ENCODE measurements around the gene PHF11. TPM values are rescaled to one million over a fixed set of nuclear protein-coding genes. Genes with fewer than 3 reads are reported as not detected.
A peak's percentile ranks its signal among the peaks of the same experiment; 100 is the strongest.

Gene PHF11
- total RNA-seq, 2 donors from 2014 or later: 39.3 to 51.1 TPM

DNA sequence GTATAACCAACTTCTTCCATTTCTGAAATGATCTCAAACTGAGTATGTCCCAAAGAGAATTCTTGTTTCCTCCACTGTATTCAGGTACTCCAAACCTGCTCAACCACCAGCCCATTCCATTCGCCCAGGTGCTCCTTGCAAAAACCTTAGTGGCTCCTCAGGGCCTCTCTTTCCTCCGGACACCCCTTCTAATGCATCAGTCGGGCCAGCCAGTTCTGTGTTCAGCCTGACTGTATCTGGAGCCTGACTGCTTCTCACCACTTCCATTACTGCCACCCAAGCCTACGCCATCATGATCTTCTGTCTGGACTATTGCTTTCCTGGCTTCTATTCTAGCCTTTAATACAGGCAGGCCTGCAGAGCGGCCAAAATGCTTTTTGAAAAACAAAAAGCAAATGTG is 1.5 kb downstream of the PHF11 start:
- Histone ChIP-seq H3K4me1 (ENCODE audit: control insufficient read depth in 1 of 2, low read depth in 2 of 2) (peaks cover 7 to 24% of the 10 kb centered on the region in 2 donors), H3K36me3 (no peaks in the 10 kb centered on the region), H3K27ac (peak overlapping the region; percentile 93 to 95), H3K4me3 (no peak overlapping the region), H3K9me3 (no peaks in the 10 kb centered on the region), H3K27me3 (replicated peaks; ENCODE audit: insufficient read depth) (no peaks in the 10 kb centered on the region)
- no peak for DNase-seq (ENCODE audit: low spot score)
- no peak for ATAC-seq (ENCODE audit: insufficient number of reproducible peaks, low FRiP score, low read depth)
- TF ChIP-seq, protein P1, sequence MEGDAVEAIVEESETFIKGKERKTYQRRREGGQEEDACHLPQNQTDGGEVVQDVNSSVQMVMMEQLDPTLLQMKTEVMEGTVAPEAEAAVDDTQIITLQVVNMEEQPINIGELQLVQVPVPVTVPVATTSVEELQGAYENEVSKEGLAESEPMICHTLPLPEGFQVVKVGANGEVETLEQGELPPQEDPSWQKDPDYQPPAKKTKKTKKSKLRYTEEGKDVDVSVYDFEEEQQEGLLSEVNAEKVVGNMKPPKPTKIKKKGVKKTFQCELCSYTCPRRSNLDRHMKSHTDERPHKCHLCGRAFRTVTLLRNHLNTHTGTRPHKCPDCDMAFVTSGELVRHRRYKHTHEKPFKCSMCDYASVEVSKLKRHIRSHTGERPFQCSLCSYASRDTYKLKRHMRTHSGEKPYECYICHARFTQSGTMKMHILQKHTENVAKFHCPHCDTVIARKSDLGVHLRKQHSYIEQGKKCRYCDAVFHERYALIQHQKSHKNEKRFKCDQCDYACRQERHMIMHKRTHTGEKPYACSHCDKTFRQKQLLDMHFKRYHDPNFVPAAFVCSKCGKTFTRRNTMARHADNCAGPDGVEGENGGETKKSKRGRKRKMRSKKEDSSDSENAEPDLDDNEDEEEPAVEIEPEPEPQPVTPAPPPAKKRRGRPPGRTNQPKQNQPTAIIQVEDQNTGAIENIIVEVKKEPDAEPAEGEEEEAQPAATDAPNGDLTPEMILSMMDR (IDR thresholded peaks at IDR 0.05): no peak

DNA sequence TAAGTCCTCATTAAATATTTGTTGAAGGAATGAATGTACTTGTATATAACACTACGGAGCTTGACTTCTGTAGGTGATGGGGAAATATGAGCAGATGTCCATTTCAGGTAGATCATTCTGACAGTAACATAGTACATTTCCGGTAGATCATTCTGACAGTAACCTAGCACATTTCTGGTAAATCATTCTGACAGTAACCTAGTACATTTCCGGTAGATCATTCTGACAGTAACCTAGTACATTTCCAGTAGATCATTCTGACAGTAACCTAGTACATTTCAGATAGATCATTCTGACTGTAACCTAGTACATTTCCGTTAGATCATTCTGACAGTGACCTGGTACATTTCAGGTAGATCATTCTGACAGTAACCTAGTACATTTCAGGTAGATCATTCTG is 2.5 kb downstream of the PHF11 start:
- ATAC-seq (ENCODE audit: insufficient number of reproducible peaks, low FRiP score, low read depth): no peak
- peak overlapping the region in 1 of 2 donors; percentile 93 for H3K27ac ChIP-seq

DNA sequence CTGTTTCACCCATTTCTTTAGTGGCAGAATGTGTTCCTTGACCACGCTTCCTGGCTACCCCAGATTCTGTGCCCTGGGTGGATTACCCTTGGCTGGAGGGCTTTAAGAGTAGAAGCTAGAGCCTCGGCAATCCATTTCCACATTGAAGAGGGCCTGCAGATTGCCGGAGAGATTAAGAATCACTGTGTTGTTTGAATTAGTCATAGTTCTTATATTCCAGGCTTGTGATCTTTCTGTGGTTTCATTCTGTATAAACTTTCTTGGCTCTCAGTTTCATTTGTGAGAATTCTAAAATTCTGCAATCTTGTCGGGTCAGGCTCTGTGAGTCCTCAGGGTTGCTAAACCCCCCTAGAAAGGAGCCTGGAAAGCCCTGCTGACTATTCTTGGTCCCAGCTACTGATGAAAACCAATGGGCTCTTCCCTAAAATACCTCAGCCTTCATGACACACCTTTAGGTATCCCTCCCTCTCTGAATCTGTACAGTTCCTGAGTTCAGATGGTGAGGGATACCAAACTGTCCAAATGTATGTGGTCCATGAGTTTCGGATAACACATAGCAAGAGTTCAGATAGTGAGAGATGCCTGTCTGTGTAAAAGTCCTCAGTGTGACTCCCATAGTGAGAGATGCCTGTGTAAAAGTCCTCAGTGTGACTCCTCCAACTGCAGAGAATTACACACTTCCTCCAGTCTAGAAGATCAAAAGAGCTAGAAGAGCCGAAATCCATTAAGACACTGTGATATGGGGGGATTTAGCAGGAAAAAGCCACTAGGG is 4.3 kb downstream of the PHF11 start:
- peak overlapping the region; percentile 20 to 42 for H3K27ac ChIP-seq

More for the DNA sequence above, 2.5 kb downstream of the PHF11 start:
- Histone ChIP-seq H3K9me3 (no peaks in the 10 kb centered on the region), H3K4me1 (ENCODE audit: control insufficient read depth in 1 of 2, low read depth in 2 of 2) (peaks cover 7 to 24% of the 10 kb centered on the region in 2 donors), H3K36me3 (no peaks in the 10 kb centered on the region), H3K27me3 (replicated peaks; ENCODE audit: insufficient read depth) (no peaks in the 10 kb centered on the region), H3K4me3 (no peak overlapping the region)
- TF ChIP-seq, protein P1 (IDR thresholded peaks at IDR 0.05): no peak
- DNase-seq (ENCODE audit: low spot score): no peak

DNA sequence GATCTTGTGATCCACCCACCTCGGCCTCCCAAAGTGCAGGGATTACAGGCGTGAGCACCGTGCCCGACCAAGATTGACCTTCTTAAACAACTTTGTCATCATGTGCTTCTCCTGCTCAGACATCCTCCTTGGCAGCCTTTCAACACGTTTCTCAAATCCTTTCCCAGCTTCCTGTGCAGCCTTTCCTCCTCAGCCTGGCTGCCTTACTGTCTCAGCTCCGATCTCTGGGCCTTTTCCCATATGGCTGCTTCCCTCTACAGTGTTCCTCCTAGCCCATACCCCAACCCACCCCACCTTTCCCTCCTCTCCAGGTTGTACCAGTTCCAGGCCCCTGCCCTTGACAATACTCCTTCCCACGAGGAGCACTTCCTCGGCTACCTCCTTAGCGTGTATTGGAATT is 7.2 kb downstream of the PHF11 start:
- H3K4me1 ChIP-seq (ENCODE audit: control insufficient read depth in 1 of 2, low read depth in 2 of 2): peaks cover 0 to 8% of the 10 kb centered on the region in 2 donors
- H3K4me3 ChIP-seq: no peak overlapping the region
- H3K36me3 ChIP-seq: no peaks in the 10 kb centered on the region
- no peak overlapping the region for H3K27ac ChIP-seq
- DNase-seq (ENCODE audit: low spot score): no peak
- H3K27me3 ChIP-seq (replicated peaks; ENCODE audit: insufficient read depth): no peaks in the 10 kb centered on the region
- TF ChIP-seq, protein P1 (IDR thresholded peaks at IDR 0.05): no peak
- ATAC-seq (ENCODE audit: insufficient number of reproducible peaks, low FRiP score, low read depth): no peak
- H3K9me3 ChIP-seq: no peaks in the 10 kb centered on the region

More for the DNA sequence above, 4.3 kb downstream of the PHF11 start:
- TF ChIP-seq, protein P1 (IDR thresholded peaks at IDR 0.05): no peak
- ATAC-seq (ENCODE audit: insufficient number of reproducible peaks, low FRiP score, low read depth) (no peak), DNase-seq (ENCODE audit: low spot score) (no peak)
- no peaks in the 10 kb centered on the region for H3K27me3 ChIP-seq (replicated peaks; ENCODE audit: insufficient read depth)
- H3K9me3 ChIP-seq: no peaks in the 10 kb centered on the region
- no peaks in the 10 kb centered on the region for H3K36me3 ChIP-seq
- no peak overlapping the region for H3K4me3 ChIP-seq
- H3K4me1 ChIP-seq (ENCODE audit: control insufficient read depth in 1 of 2, low read depth in 2 of 2): peaks cover 0 to 17% of the 10 kb centered on the region in 2 donors

DNA sequence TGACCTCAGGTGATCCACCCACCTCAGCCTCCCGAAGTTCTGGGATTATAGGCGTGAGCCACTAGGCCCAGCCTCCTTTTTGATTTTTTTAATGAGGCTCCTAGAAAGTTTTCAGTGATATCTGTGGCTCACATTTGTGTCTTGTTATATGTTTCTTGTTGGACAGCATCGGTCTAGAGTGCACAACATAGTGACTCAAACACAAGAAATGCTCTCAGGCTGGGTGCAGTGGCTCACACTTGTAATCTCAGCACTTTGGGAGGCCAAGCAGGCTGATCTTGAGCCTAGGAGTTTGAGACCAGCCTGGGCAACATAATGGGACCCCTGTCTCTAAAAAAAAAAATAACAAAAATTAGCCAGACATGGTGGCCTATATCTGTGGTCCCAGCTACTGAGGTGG is 8.2 kb downstream of the PHF11 start:
- ATAC-seq (ENCODE audit: insufficient number of reproducible peaks, low FRiP score, low read depth): no peak

More for the DNA sequence above, 8.2 kb downstream of the PHF11 start:
- no peak for DNase-seq (ENCODE audit: low spot score)
- Histone ChIP-seq H3K4me1 (ENCODE audit: control insufficient read depth in 1 of 2, low read depth in 2 of 2) (peaks cover 0 to 8% of the 10 kb centered on the region in 2 donors), H3K36me3 (no peaks in the 10 kb centered on the region), H3K9me3 (no peaks in the 10 kb centered on the region), H3K27ac (no peak overlapping the region), H3K27me3 (replicated peaks; ENCODE audit: insufficient read depth) (no peaks in the 10 kb centered on the region), H3K4me3 (no peak overlapping the region)
- TF ChIP-seq, protein P1 (IDR thresholded peaks at IDR 0.05): no peak

Data from thoracic aorta (tissue), 2 donors.